ENCODE measurements around the gene PUM1. TPM values are rescaled to one million over a fixed set of nuclear protein-coding genes. Genes with fewer than 3 reads are reported as not detected.
A peak's percentile ranks its signal among the peaks of the same experiment; 100 is the strongest.

PUM1 gene
- total RNA-seq, 1 donor = 61.1 TPM

- DNase-seq (ENCODE audit: low read depth) = peak; percentile 53
- no peak overlapping the region for H3K4me3 ChIP-seq (ENCODE audit: low read depth, low read length)
- TF ChIP-seq CTCF (IDR thresholded peaks at IDR 0.05; ENCODE audit: insufficient read depth, low read length) = peak; percentile 71
Observed at GRCh38 chr1:30929135-30929889, 136.2 kb downstream of the PUM1 start.

- no peak for DNase-seq (ENCODE audit: low read depth)
- no peak overlapping the region for H3K4me3 ChIP-seq (ENCODE audit: low read depth, low read length)
- TF ChIP-seq CTCF (IDR thresholded peaks at IDR 0.05; ENCODE audit: insufficient read depth, low read length) = no peak
Observed at GRCh38 chr1:30928789-30929134, 136.8 kb downstream of the PUM1 start.

GRCh38 chr1:30928171-30928570 is 137.3 kb downstream of the PUM1 start:
- no peak for DNase-seq (ENCODE audit: low read depth)
- H3K4me3 ChIP-seq (ENCODE audit: low read depth, low read length) = no peak overlapping the region
- TF ChIP-seq CTCF (IDR thresholded peaks at IDR 0.05; ENCODE audit: insufficient read depth, low read length) = no peak

GRCh38 chr1:30927448-30927847 is 138.1 kb downstream of the PUM1 start:
- TF ChIP-seq CTCF (IDR thresholded peaks at IDR 0.05; ENCODE audit: insufficient read depth, low read length) = no peak
- no peak for DNase-seq (ENCODE audit: low read depth)
- H3K4me3 ChIP-seq (ENCODE audit: low read depth, low read length) = no peak overlapping the region

GRCh38 chr1:30923597-30923996 is 141.9 kb downstream of the PUM1 start:
- no peak overlapping the region for H3K4me3 ChIP-seq (ENCODE audit: low read depth, low read length)
- DNase-seq (ENCODE audit: low read depth) = peak; percentile 43

GRCh38 chr1:30920827-30921226 is 144.7 kb downstream of the PUM1 start:
- DNase-seq (ENCODE audit: low read depth) = peak; percentile 51
- TF ChIP-seq CTCF (IDR thresholded peaks at IDR 0.05; ENCODE audit: insufficient read depth, low read length) = no peak
- no peak overlapping the region for H3K4me3 ChIP-seq (ENCODE audit: low read depth, low read length)

More at GRCh38 chr1:30923597-30923996, 141.9 kb downstream of the PUM1 start:
- no peak for TF ChIP-seq CTCF (IDR thresholded peaks at IDR 0.05; ENCODE audit: insufficient read depth, low read length)
